ENCODE results near the gene POLR3H. TPM values are rescaled to one million over a fixed set of nuclear protein-coding genes. Genes with fewer than 3 reads are reported as not detected.
A peak's percentile ranks its signal among the peaks of the same experiment; 100 is the strongest.

Gene POLR3H
- total RNA-seq, 2 donors from 2014 or later: 19.5 to 58.2 TPM

- Mint-ChIP-seq H3K4me1 (peaks cover 4% of the 10 kb centered on the region), H3K9me3 (no peaks in the 10 kb centered on the region), H3K27ac (peak overlapping the region; percentile 50), H3K4me3 (no peak overlapping the region), H3K27me3 (no peaks in the 10 kb centered on the region), H3K36me3 (ENCODE audit: low read depth) (peaks cover 89% of the 10 kb centered on the region)
- no peak for ATAC-seq (replicated peaks)
Observed at GRCh38 chr22:41504397-41504796, 39.9 kb downstream of the POLR3H start.

- H3K36me3 Mint-ChIP-seq (ENCODE audit: low read depth): peaks cover 70% of the 10 kb centered on the region
- H3K9me3 Mint-ChIP-seq: no peaks in the 10 kb centered on the region
- H3K27me3 Mint-ChIP-seq: no peaks in the 10 kb centered on the region
- peak; percentile 67 for ATAC-seq (replicated peaks)
- no peaks in the 10 kb centered on the region for H3K4me1 Mint-ChIP-seq
- H3K27ac Mint-ChIP-seq: no peak overlapping the region
- no peak overlapping the region for H3K4me3 Mint-ChIP-seq
Observed at GRCh38 chr22:41501209-41501608, 43.1 kb downstream of the POLR3H start.

- Mint-ChIP-seq H3K4me3 (no peak overlapping the region), H3K36me3 (ENCODE audit: low read depth) (peaks cover 63% of the 10 kb centered on the region), H3K9me3 (no peaks in the 10 kb centered on the region), H3K27ac (no peak overlapping the region), H3K4me1 (no peaks in the 10 kb centered on the region), H3K27me3 (no peaks in the 10 kb centered on the region)
- ATAC-seq (replicated peaks): no peak
Observed at GRCh38 chr22:41500303-41500702, 44.0 kb downstream of the POLR3H start.

GRCh38 chr22:41499624-41500280 is 44.5 kb downstream of the POLR3H start:
- ATAC-seq (replicated peaks): no peak
- Mint-ChIP-seq H3K27ac (peak overlapping the region; percentile 58), H3K36me3 (ENCODE audit: low read depth) (peaks cover 60% of the 10 kb centered on the region), H3K4me3 (no peak overlapping the region), H3K27me3 (no peaks in the 10 kb centered on the region), H3K4me1 (no peaks in the 10 kb centered on the region), H3K9me3 (no peaks in the 10 kb centered on the region)

GRCh38 chr22:41498303-41498835 is 45.9 kb downstream of the POLR3H start:
- Mint-ChIP-seq H3K4me3 (no peak overlapping the region), H3K9me3 (no peaks in the 10 kb centered on the region), H3K27me3 (no peaks in the 10 kb centered on the region), H3K4me1 (no peaks in the 10 kb centered on the region), H3K36me3 (ENCODE audit: low read depth) (peaks cover 46% of the 10 kb centered on the region), H3K27ac (no peak overlapping the region)
- no peak for ATAC-seq (replicated peaks)

GRCh38 chr22:41491374-41492100 is 52.7 kb downstream of the POLR3H start:
- Mint-ChIP-seq H3K27me3 (no peaks in the 10 kb centered on the region), H3K27ac (peak overlapping the region; percentile 24), H3K4me3 (no peak overlapping the region), H3K9me3 (no peaks in the 10 kb centered on the region), H3K36me3 (ENCODE audit: low read depth) (no peaks in the 10 kb centered on the region), H3K4me1 (peaks cover 4% of the 10 kb centered on the region)
- ATAC-seq (replicated peaks): no peak

- H3K27ac Mint-ChIP-seq: no peak overlapping the region
- no peak for ATAC-seq (replicated peaks)
- no peaks in the 10 kb centered on the region for H3K9me3 Mint-ChIP-seq
- no peaks in the 10 kb centered on the region for H3K27me3 Mint-ChIP-seq
- peaks cover 5% of the 10 kb centered on the region for H3K36me3 Mint-ChIP-seq (ENCODE audit: low read depth)
- no peak overlapping the region for H3K4me3 Mint-ChIP-seq
- peaks cover 9% of the 10 kb centered on the region for H3K4me1 Mint-ChIP-seq
Observed at GRCh38 chr22:41488596-41489385, 55.5 kb downstream of the POLR3H start.

GRCh38 chr22:41488076-41488475 is 56.2 kb downstream of the POLR3H start:
- Mint-ChIP-seq H3K4me1 (peaks cover 9% of the 10 kb centered on the region), H3K27me3 (no peaks in the 10 kb centered on the region), H3K27ac (peak overlapping the region; percentile 44), H3K9me3 (no peaks in the 10 kb centered on the region), H3K4me3 (no peak overlapping the region), H3K36me3 (ENCODE audit: low read depth) (peaks cover 5% of the 10 kb centered on the region)
- no peak for ATAC-seq (replicated peaks)

GRCh38 chr22:41487037-41487935 is 57.0 kb downstream of the POLR3H start:
- H3K27ac Mint-ChIP-seq: peak overlapping the region; percentile 44

GRCh38 chr22:41485033-41485432 is 59.2 kb downstream of the POLR3H start:
- Mint-ChIP-seq H3K4me1 (peaks cover 18% of the 10 kb centered on the region), H3K27ac (no peak overlapping the region), H3K4me3 (no peak overlapping the region), H3K36me3 (ENCODE audit: low read depth) (peaks cover 5% of the 10 kb centered on the region), H3K9me3 (no peaks in the 10 kb centered on the region), H3K27me3 (no peaks in the 10 kb centered on the region)
- no peak for ATAC-seq (replicated peaks)

More at GRCh38 chr22:41487037-41487935, 57.0 kb downstream of the POLR3H start:
- peaks cover 15% of the 10 kb centered on the region for H3K4me1 Mint-ChIP-seq
- ATAC-seq (replicated peaks): no peak
- H3K36me3 Mint-ChIP-seq (ENCODE audit: low read depth): peaks cover 5% of the 10 kb centered on the region
- H3K4me3 Mint-ChIP-seq: no peak overlapping the region
- H3K27me3 Mint-ChIP-seq: no peaks in the 10 kb centered on the region
- H3K9me3 Mint-ChIP-seq: no peaks in the 10 kb centered on the region

- H3K9me3 Mint-ChIP-seq: no peaks in the 10 kb centered on the region
- ATAC-seq (replicated peaks): no peak
- peaks cover 22% of the 10 kb centered on the region for H3K4me1 Mint-ChIP-seq
- no peaks in the 10 kb centered on the region for H3K27me3 Mint-ChIP-seq
- H3K27ac Mint-ChIP-seq: peak overlapping the region; percentile 84
- no peak overlapping the region for H3K4me3 Mint-ChIP-seq
- H3K36me3 Mint-ChIP-seq (ENCODE audit: low read depth): peaks cover 14% of the 10 kb centered on the region
Observed at GRCh38 chr22:41482319-41482935, 61.8 kb downstream of the POLR3H start.

- Mint-ChIP-seq H3K4me1 (peaks cover 18% of the 10 kb centered on the region), H3K27me3 (no peaks in the 10 kb centered on the region), H3K9me3 (no peaks in the 10 kb centered on the region), H3K4me3 (no peak overlapping the region), H3K36me3 (ENCODE audit: low read depth) (peaks cover 14% of the 10 kb centered on the region), H3K27ac (peak overlapping the region; percentile 84)
- ATAC-seq (replicated peaks): no peak
Observed at GRCh38 chr22:41481925-41482318, 62.3 kb downstream of the POLR3H start.

GRCh38 chr22:41481131-41481830 is 63.0 kb downstream of the POLR3H start:
- no peak for ATAC-seq (replicated peaks)
- peaks cover 18% of the 10 kb centered on the region for H3K4me1 Mint-ChIP-seq
- no peak overlapping the region for H3K4me3 Mint-ChIP-seq
- H3K27ac Mint-ChIP-seq: peak overlapping the region; percentile 84
- H3K9me3 Mint-ChIP-seq: no peaks in the 10 kb centered on the region
- H3K27me3 Mint-ChIP-seq: no peaks in the 10 kb centered on the region
- peaks cover 14% of the 10 kb centered on the region for H3K36me3 Mint-ChIP-seq (ENCODE audit: low read depth)
